ENCODE data around the gene SLC39A10. TPM values are rescaled to one million over a fixed set of nuclear protein-coding genes. Genes with fewer than 3 reads are reported as not detected.
"Not testable (repeated sequence)": the region's sequence is repeated elsewhere in the genome, so short reads cannot be mapped to it uniquely, and the experiment has no call there.

SLC39A10 gene
- total RNA-seq, 2 donors from 2014 or later = 70.3 to 75.8 TPM

DNA sequence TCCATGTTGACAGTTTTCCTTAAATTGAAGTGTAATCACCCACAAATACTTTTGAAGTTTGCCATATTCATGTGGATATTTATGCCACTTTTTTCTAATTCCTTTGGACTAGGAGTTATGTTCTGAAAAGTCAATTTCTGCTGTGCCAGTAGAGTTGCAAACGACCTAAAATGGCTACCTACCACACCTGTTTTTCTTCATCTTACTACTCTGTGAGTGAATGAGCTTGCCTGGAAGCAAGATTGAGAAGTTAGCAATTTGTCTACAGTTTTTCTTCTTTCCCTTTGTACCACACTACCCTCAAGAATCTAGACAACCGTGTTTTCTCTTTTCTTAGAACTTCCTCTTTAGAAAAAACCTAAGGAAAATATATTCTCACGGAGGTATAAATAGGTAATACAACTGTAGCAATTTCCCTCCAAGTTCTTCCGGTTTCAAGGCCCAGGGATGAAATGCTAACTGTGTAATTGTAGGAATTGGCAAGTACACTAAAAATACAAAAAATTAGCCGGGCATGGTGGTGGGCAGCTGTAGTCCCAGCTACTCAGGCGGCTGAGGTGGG lies 7.3 kb upstream of the SLC39A10 start:
- DNase-seq (no peak), ATAC-seq (replicated peaks in 1 of 2) (no peak)
- Mint-ChIP-seq H3K4me3 (peak overlapping the region; percentile 30 to 40), H3K36me3 (ENCODE audit: insufficient read depth in 2 of 2) (peaks cover 0 to 2% of the 10 kb centered on the region in 2 donors), H3K27ac (peak overlapping the region; percentile 85), H3K27me3 (ENCODE audit: low read depth) (no peaks in the 10 kb centered on the region), H3K9me3 (peaks cover 0 to 2% of the 10 kb centered on the region in 2 donors), H3K4me1 (ENCODE audit: low read depth) (peaks cover 27% of the 10 kb centered on the region)

DNA sequence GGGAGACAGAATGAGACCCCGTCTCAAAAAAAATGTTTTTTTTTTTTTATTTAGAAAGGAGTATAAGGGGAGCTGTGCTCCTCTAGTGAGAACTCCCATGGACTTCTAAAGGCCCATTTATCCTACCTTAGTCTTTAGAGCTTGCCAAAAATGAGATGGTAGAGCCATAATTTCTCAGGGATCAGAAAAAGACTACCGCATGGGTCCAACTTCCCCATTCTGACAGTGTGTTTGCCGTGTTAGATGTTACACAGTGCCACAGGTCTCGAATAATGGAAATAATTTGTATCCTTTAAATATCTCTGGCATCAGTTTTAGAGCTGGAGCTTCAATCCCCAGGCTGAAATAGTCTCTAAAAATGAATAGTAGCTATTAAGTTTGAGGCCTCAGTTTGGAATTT lies 6.0 kb upstream of the SLC39A10 start:
- ATAC-seq (replicated peaks in 1 of 2) = no peak
- no peak overlapping the region for H3K27ac Mint-ChIP-seq
- H3K4me1 Mint-ChIP-seq (ENCODE audit: low read depth) = peaks cover 33% of the 10 kb centered on the region
- H3K9me3 Mint-ChIP-seq = peaks cover 0 to 2% of the 10 kb centered on the region in 2 donors
- H3K36me3 Mint-ChIP-seq (ENCODE audit: insufficient read depth in 2 of 2) = peaks cover 0 to 2% of the 10 kb centered on the region in 2 donors
- H3K4me3 Mint-ChIP-seq = no peak overlapping the region
- H3K27me3 Mint-ChIP-seq (ENCODE audit: low read depth) = no peaks in the 10 kb centered on the region
- DNase-seq = no peak

DNA sequence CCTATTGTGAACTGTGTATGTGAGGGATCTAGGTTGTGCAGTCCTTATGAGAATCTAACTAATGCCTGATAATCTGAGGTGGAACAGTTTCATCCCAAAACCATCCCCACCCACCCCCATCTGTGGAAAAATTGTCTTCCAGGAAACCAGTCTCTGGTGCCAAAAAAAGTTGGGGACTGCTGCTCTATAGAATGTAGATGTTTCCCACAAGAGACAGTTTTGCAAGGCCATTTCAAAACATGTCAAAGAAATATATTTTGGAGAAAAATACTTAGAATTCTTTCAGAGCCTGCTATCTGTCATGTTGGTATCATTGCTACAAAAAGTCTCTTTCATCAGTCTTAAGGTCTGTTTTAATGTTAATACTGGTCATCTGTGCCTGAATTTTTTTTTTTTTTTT lies 4.1 kb upstream of the SLC39A10 start:
- Mint-ChIP-seq H3K27ac (no peak overlapping the region), H3K9me3 (peaks cover 0 to 2% of the 10 kb centered on the region in 2 donors), H3K4me3 (no peak overlapping the region), H3K27me3 (ENCODE audit: low read depth) (no peaks in the 10 kb centered on the region), H3K4me1 (ENCODE audit: low read depth) (peaks cover 43% of the 10 kb centered on the region), H3K36me3 (ENCODE audit: insufficient read depth in 2 of 2) (peaks cover 4 to 6% of the 10 kb centered on the region in 2 donors)
- no peak for ATAC-seq (replicated peaks in 1 of 2)
- DNase-seq = no peak

DNA sequence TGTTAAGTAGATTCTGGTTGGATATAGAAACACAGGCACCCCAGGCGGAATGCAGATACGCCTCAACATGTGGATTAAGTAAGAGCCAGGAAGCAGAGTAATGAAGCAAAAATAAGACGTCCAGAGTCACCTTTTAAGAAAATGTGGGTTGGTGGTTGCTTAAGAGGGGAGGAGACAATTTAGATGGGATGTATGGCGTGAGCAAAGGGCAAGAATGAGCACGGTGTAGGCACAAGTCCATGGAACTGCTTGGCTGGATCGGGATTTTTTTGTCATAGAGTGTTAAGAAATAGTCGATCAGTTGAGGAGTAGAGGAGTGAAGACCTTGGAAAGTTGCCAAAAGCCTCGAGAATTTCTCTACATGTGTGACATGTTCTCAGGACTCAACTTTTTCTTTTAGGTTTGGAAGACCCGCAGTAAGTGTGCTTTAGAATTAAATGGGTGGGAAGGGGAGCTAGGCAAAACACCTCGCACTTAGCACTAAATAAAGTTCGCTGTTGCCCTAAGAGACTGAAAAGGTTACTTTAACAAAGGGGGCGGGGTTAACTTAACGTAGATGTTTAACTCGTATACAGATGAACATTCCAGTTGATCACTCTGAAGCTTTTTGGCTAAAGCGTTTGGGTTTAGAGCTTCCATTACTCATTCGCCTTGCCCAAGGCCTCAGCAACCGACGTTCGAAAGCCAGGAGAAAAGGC lies 716 bp upstream of the SLC39A10 start:
- peak; percentile 50 to 58 for ATAC-seq (replicated peaks in 1 of 2)

DNA sequence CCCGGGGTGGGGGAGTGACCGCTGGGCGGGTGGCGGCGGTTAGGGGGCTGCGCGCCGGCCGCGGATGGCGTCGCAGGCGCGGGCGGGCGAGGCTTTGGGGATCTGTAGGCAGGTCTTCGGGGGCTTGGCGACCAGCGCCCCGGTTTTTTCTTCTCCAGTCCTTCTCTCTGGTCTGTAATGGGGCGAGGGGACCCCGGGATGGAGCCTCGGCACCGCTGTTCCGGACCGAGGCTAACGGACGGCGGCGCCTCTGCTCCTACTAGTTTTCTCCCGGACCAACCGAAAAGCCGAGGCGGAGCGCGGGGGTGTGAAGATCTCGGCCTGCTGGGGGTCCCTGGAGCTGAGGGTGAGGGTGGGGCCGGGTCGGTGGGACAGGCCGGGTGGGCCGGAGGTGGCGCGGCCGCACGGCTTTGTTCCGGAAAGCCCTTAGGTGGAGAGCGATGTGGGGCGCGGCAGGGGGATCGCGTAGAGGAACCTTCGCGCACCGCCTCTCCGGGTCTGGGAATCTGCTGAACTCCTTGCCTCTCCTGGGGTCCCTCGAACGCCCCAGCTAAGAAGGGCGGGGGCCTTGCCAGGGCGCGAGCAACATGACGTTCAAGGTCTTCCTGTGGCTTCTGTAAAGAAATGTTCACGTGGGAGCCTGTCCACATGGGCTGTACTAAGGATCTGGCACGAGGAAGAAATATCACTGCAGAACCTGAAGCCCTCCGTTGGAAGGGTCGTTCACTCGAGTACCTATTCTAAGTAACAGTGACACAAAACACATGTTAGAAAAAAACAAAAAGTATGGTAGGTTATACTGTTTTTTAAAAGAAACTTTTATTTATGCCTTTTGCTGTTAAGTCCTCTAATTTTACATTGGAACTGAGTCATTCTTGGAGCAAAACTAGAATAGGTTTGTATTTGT lies 861 bp downstream of the SLC39A10 start:
- H3K27ac Mint-ChIP-seq = peak overlapping the region; percentile 99
- H3K4me3 Mint-ChIP-seq = peak overlapping the region; percentile 92 to 98
- H3K36me3 Mint-ChIP-seq (ENCODE audit: insufficient read depth in 2 of 2) = peaks cover 14 to 25% of the 10 kb centered on the region in 2 donors
- peaks cover 46% of the 10 kb centered on the region for H3K4me1 Mint-ChIP-seq (ENCODE audit: low read depth)
- ATAC-seq (replicated peaks in 1 of 2) (peak; percentile 25 to 28), DNase-seq (peak; percentile 73 to 80)
- no peaks in the 10 kb centered on the region for H3K27me3 Mint-ChIP-seq (ENCODE audit: low read depth)
- H3K9me3 Mint-ChIP-seq = no peaks in the 10 kb centered on the region

More for the DNA sequence above, 716 bp upstream of the SLC39A10 start:
- peak overlapping the region; percentile 100 for H3K27ac Mint-ChIP-seq
- peak in 1 of 2 donors; percentile 18 for DNase-seq
- peak overlapping the region; percentile 92 to 98 for H3K4me3 Mint-ChIP-seq
- no peaks in the 10 kb centered on the region for H3K27me3 Mint-ChIP-seq (ENCODE audit: low read depth)
- H3K36me3 Mint-ChIP-seq (ENCODE audit: insufficient read depth in 2 of 2) = peaks cover 14 to 26% of the 10 kb centered on the region in 2 donors
- peaks cover 31% of the 10 kb centered on the region for H3K4me1 Mint-ChIP-seq (ENCODE audit: low read depth)
- no peaks in the 10 kb centered on the region for H3K9me3 Mint-ChIP-seq

DNA sequence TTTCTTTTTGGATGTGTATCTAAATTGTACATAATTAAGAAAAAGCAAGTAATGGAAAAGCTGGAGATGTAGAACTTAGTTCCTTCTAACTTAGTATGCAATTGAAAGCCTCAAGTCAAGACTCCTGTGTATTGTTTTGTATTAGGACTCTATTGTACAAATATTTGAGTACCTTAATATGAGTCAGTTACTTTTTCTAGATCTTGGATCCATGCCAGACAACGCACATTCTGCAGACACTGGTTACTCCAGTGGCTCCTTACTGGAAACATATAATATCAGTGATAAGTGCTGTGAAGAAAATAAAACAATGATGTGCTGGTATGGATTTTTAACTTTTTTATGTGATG lies 1.5 kb downstream of the SLC39A10 start:
- no peak for ATAC-seq (replicated peaks in 1 of 2)
- Mint-ChIP-seq H3K4me3 (peak overlapping the region; percentile 92 to 98), H3K4me1 (ENCODE audit: low read depth) (peaks cover 49% of the 10 kb centered on the region), H3K9me3 (no peaks in the 10 kb centered on the region), H3K27ac (peak overlapping the region; percentile 99), H3K27me3 (ENCODE audit: low read depth) (no peaks in the 10 kb centered on the region), H3K36me3 (ENCODE audit: insufficient read depth in 2 of 2) (peaks cover 14 to 25% of the 10 kb centered on the region in 2 donors)
- peak; percentile 27 for DNase-seq

DNA sequence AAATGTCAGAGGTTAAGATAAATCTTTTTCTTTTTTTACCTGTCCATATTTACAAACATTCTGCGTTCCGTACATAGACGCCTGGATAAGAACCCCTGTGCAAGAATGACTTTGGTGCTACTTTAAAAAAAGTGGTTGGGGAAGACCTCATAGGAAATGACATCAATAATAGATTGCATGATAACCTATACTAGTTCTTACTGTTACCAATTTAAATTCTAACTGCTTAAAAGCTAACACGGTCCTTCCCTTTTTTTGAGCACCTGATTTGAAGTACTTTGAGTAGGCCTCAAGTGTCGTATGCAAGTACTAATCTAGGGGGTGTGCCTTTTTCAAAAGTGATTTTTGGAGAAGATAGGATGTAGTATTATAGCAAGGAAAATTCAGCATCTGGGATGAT lies 2.1 kb downstream of the SLC39A10 start:
- peak; percentile 19 to 20 for ATAC-seq (replicated peaks in 1 of 2)
- no peaks in the 10 kb centered on the region for H3K27me3 Mint-ChIP-seq (ENCODE audit: low read depth)
- H3K9me3 Mint-ChIP-seq = no peaks in the 10 kb centered on the region
- H3K4me3 Mint-ChIP-seq = peak overlapping the region; percentile 92 to 98
- H3K27ac Mint-ChIP-seq = peak overlapping the region; percentile 99
- H3K4me1 Mint-ChIP-seq (ENCODE audit: low read depth) = peaks cover 47% of the 10 kb centered on the region
- DNase-seq = peak in 1 of 2 donors; percentile 27
- peaks cover 14 to 25% of the 10 kb centered on the region in 2 donors for H3K36me3 Mint-ChIP-seq (ENCODE audit: insufficient read depth in 2 of 2)

DNA sequence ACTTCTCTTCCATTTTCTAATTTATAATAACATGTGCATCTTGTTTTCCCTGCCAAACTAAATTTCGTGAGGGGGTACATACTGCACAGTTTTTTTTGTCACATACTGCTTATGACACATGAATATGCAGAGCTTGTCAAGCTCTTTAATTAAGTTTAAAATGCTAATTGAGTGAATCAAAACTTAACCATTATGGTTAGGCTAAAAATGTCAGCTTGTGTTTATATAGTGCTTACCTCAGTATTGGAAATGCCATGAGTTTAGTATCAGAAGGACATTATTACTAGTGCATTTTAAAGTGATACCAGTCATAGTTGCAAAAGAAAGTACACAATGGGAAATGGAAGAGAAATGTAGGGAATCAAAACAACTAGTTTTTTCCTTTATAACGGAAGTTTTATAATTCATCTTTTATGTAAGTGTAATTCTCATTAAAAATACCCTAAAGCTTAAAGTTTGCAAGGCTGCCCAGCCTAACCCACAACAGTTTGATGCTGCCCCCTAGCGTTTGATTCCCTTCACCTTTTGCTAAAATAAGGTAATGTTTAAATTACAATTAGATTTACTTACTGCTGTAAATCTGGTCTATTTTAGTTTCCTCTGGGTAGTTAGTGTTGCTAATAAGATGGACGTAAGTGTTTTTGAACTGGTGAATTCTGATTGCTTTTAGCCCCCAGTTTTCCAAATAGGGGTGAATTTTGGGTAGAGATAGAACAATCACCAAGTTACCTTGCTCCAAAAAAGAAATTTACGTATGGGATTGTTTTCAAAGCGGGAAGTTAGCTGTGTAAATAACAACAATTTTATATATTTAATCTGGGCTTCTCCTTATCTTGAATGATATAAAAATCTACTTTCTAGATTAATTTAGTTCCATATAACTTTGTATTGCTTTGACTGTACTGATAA lies 3.2 kb downstream of the SLC39A10 start:
- Mint-ChIP-seq H3K4me1 (ENCODE audit: low read depth) (peaks cover 49% of the 10 kb centered on the region), H3K27me3 (ENCODE audit: low read depth) (no peaks in the 10 kb centered on the region), H3K4me3 (peak overlapping the region; percentile 92 to 98), H3K36me3 (ENCODE audit: insufficient read depth in 2 of 2) (peaks cover 14 to 25% of the 10 kb centered on the region in 2 donors), H3K27ac (peak overlapping the region; percentile 99), H3K9me3 (no peaks in the 10 kb centered on the region)
- DNase-seq (peak; percentile 80 to 83), ATAC-seq (replicated peaks in 1 of 2) (peak; percentile 16 to 18)

DNA sequence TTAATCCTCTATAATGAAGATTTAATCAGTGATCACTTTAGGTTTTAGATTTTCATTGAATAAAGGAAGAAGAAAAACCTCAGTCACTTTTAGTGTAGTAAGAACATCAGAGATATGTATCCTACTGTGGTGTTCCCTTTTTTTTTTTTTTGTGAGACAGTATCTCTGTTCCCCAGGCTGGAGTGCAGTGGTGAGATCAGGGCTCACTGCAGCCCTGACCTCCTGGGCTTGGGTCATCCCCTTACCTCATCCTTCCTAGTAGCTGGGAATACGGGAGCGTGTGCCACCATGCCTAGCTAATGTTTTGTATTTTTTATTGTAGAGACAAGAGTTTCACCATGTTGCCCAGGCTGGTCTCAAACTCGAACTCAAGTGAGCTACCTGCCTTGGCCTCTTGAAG lies 5.1 kb downstream of the SLC39A10 start:
- H3K27ac Mint-ChIP-seq = peak overlapping the region; percentile 68
- H3K36me3 Mint-ChIP-seq (ENCODE audit: insufficient read depth in 2 of 2) = peaks cover 12 to 22% of the 10 kb centered on the region in 2 donors
- ATAC-seq (replicated peaks in 1 of 2) (no peak), DNase-seq (no peak)
- H3K27me3 Mint-ChIP-seq (ENCODE audit: low read depth) = no peaks in the 10 kb centered on the region
- H3K4me3 Mint-ChIP-seq = peak overlapping the region; percentile 12 to 24
- H3K9me3 Mint-ChIP-seq = no peaks in the 10 kb centered on the region
- peaks cover 49% of the 10 kb centered on the region for H3K4me1 Mint-ChIP-seq (ENCODE audit: low read depth)

DNA sequence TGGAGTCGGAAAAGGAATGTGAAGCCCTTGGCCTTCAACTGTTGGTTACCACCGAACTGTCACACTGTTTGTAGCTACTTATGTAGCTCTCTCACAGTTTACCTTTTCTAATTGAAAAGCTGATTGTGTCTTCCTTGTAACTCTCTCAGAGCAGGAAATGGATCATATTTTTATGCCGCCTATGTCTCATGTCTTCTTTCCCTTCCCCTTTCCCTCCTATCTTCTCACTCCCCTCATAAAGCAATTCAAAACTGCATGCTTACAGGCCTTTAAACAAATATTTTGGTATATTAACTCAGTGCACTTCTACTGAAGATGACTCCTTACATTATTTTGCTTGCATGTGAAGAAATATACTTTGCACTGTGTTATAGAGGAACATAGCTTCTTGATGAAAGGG lies 6.0 kb downstream of the SLC39A10 start:
- no peak for DNase-seq
- Mint-ChIP-seq H3K27me3 (ENCODE audit: low read depth) (no peaks in the 10 kb centered on the region), H3K4me1 (ENCODE audit: low read depth) (peaks cover 50% of the 10 kb centered on the region), H3K4me3 (peak overlapping the region; percentile 28 to 33), H3K27ac (peak overlapping the region; percentile 38), H3K9me3 (no peaks in the 10 kb centered on the region), H3K36me3 (ENCODE audit: insufficient read depth in 2 of 2) (peaks cover 10 to 19% of the 10 kb centered on the region in 2 donors)
- ATAC-seq (replicated peaks in 1 of 2) = no peak

DNA sequence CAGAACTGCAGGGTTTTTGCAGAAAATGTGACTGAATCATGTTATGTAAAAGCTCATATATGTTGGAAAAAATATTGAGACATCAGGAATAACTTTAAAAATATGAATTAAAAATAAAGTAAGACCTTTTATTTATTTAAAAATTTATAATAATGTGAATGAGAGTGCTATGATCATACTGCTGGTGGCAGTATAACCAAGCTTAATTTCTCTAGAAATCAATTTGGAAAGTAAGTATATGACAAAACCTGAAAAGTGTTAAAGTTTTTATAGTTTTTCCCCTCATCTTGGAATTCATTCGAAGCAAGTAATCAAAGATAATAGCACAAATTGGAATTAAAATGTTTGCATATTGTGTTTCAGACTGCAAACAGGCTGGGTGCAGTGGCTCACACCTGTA lies 7.5 kb downstream of the SLC39A10 start:
- Mint-ChIP-seq H3K9me3 (no peaks in the 10 kb centered on the region), H3K36me3 (ENCODE audit: insufficient read depth in 2 of 2) (peaks cover 0 to 6% of the 10 kb centered on the region in 2 donors), H3K4me3 (peak overlapping the region in 1 of 2 donors; percentile 22), H3K27ac (no peak overlapping the region), H3K27me3 (ENCODE audit: low read depth) (no peaks in the 10 kb centered on the region), H3K4me1 (ENCODE audit: low read depth) (peaks cover 55% of the 10 kb centered on the region)
- DNase-seq (no peak), ATAC-seq (replicated peaks in 1 of 2) (no peak)

DNA sequence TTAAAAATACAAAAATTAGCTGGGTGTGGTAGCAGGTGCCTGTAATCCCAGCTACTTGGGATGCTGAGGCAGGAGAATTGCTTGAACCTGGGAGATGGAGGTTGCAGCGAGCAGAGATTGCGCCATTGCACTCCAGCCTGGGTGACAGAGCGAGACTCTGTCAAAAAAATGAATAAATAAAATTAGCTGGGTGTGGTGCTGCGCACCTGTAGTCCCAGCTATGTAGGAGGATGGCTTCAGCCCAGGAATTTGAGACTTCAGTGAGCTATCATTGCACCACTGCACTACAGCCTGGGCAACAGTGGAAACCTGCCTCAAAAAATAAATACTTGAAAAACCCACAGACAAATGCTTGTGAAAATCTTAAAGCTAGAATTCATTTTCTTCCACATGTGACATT lies 8.1 kb downstream of the SLC39A10 start:
- ATAC-seq (replicated peaks in 1 of 2); DNase-seq; H3K27me3 Mint-ChIP-seq (ENCODE audit: low read depth); H3K27ac Mint-ChIP-seq; H3K9me3 Mint-ChIP-seq; H3K36me3 Mint-ChIP-seq (ENCODE audit: insufficient read depth in 2 of 2): not testable (repeated sequence)
- peaks cover 52% of the 10 kb centered on the region for H3K4me1 Mint-ChIP-seq (ENCODE audit: low read depth)
- H3K4me3 Mint-ChIP-seq = peak overlapping the region in 1 of 2 donors; percentile 22

Measured in activated T-cell treated with anti-CD3 and anti-CD28 coated beads, Interleukin-2, amount 50 U/mL, for 72 hours (primary cell).